ENCODE data around the gene JAG2.

Gene JAG2

GRCh38 chr14:105151084-105151837 is 17.3 kb downstream of the JAG2 start:
- H3K4me1 ChIP-seq (ENCODE audit: control insufficient read depth, insufficient read depth, low read length): peaks cover 5% of the 10 kb centered on the region
- H3K4me2 ChIP-seq (ENCODE audit: low read length): no peak overlapping the region
- no peaks in the 10 kb centered on the region for H3K36me3 ChIP-seq (ENCODE audit: insufficient read depth, low read length)
- no peaks in the 10 kb centered on the region for H3K9me3 ChIP-seq (replicated peaks; ENCODE audit: low read length)
- no peak overlapping the region for H3K9ac ChIP-seq (ENCODE audit: low read depth, low read length)
- peaks cover 4% of the 10 kb centered on the region for H3K27me3 ChIP-seq (ENCODE audit: control insufficient read depth, insufficient read depth, low read length)
- H3K4me3 ChIP-seq (ENCODE audit: low read length): no peak overlapping the region

DNA sequence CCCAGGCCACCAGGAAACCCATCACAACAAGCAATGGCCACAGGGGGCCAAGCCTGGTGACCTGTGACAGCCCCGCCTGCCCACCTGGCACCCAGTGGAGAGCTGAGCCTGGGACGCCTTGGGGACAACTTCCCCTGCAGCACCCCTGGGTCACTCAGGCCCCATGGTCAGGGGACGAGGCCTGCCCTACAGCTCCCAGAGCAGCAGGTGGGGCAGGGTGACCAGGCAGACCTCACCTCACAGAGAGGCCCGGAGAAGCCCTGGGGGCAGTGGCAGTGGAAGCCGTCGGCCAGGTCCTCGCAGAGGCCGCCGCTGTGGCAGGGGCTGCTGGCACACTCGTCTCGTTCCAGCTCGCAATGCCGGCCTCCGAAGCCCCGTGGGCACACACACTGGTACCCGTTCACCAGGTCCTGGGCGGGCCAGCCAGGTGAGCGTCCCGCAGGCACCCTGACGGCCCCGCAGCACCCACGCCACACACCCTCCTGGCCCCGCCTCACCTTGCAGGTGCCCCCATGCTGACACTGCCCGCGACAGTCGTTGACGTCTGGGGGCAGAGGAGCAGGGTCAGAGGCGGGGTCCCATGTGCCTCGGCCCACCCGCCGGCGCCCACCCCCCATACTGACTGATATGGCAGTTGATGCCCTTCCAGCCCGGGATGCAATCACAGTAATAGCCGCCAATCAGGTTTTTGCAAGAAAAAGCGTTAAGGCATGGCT is 18.1 kb downstream of the JAG2 start:
- Histone ChIP-seq H3K9me3 (replicated peaks; ENCODE audit: low read length) (no peaks in the 10 kb centered on the region), H3K36me3 (ENCODE audit: insufficient read depth, low read length) (no peaks in the 10 kb centered on the region), H3K4me2 (ENCODE audit: low read length) (no peak overlapping the region), H3K27me3 (ENCODE audit: control insufficient read depth, insufficient read depth, low read length) (peaks cover 4% of the 10 kb centered on the region), H3K4me3 (ENCODE audit: low read length) (no peak overlapping the region), H3K9ac (ENCODE audit: low read depth, low read length) (no peak overlapping the region), H3K4me1 (ENCODE audit: control insufficient read depth, insufficient read depth, low read length) (peaks cover 5% of the 10 kb centered on the region)

GRCh38 chr14:105150026-105150367 is 18.6 kb downstream of the JAG2 start:
- Histone ChIP-seq H3K4me3 (ENCODE audit: low read length) (no peak overlapping the region), H3K9ac (ENCODE audit: low read depth, low read length) (no peak overlapping the region), H3K36me3 (ENCODE audit: insufficient read depth, low read length) (no peaks in the 10 kb centered on the region), H3K9me3 (replicated peaks; ENCODE audit: low read length) (no peaks in the 10 kb centered on the region), H3K27me3 (ENCODE audit: control insufficient read depth, insufficient read depth, low read length) (peaks cover 4% of the 10 kb centered on the region), H3K4me2 (ENCODE audit: low read length) (no peak overlapping the region), H3K4me1 (ENCODE audit: control insufficient read depth, insufficient read depth, low read length) (peaks cover 5% of the 10 kb centered on the region)

DNA sequence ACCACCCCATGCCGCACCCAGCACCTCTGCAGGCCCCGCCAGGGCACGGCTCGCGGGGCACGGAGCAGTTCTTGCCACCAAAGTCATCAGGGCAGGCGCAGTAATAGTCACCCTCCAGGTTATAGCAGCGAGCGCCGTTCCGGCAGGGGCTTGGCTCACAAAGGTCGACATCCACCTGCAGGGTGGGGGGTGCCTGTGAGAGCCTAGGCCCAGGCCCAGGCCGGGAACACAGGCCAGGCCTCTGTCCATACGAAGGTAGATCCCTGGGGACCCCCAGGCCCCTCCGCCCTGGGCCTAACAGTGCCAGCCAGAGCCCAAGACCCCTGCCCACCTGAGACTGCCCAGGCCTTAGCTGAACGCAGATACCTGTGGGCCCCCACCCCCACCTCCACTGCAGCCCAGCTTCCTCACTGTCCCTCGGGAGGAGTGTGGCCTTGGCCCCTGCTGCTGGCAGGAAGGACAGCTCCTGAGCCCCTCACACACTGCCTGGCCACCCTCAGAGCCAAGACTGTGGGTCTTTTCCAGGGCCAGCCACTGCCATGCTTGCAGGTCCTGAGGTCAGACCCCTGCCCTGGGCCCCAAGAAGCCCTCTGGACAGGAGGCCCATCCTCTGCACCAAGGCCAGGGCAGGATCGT is 19.3 kb downstream of the JAG2 start:
- Histone ChIP-seq H3K9ac (ENCODE audit: low read depth, low read length) (no peak overlapping the region), H3K36me3 (ENCODE audit: insufficient read depth, low read length) (no peaks in the 10 kb centered on the region), H3K4me2 (ENCODE audit: low read length) (no peak overlapping the region), H3K4me1 (ENCODE audit: control insufficient read depth, insufficient read depth, low read length) (peaks cover 5% of the 10 kb centered on the region), H3K4me3 (ENCODE audit: low read length) (no peak overlapping the region), H3K27me3 (ENCODE audit: control insufficient read depth, insufficient read depth, low read length) (peaks cover 4% of the 10 kb centered on the region), H3K9me3 (replicated peaks; ENCODE audit: low read length) (no peaks in the 10 kb centered on the region)

DNA sequence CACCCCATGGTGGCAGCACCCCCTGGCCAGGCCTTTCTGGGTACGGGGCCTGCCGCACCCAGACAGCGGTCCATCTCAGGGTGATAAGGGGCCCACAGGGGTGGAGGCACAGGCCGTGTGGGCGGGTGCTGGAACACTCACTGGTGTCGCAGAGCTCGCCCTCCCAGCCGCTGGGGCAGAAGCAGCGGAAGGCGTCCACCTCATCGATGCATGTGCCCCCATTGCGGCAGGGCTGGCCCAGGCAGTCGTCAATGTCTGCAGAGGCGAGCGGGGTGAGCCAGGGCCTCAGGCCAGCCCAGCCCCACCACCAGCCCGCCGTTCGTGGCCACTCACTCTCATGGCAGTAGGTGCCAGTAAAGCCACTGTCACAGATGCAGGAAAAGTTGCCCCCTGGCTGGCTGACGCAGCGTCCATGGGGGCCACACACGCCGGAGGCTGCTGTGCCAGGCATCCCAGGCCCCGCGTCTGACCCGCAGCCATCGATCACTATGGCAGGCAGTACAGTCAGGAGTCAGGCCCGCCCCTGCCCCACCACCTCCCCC is 19.9 kb downstream of the JAG2 start:
- H3K9me3 ChIP-seq (replicated peaks; ENCODE audit: low read length): no peaks in the 10 kb centered on the region
- H3K4me1 ChIP-seq (ENCODE audit: control insufficient read depth, insufficient read depth, low read length): peaks cover 5% of the 10 kb centered on the region
- H3K27me3 ChIP-seq (ENCODE audit: control insufficient read depth, insufficient read depth, low read length): peaks cover 4% of the 10 kb centered on the region
- no peak overlapping the region for H3K9ac ChIP-seq (ENCODE audit: low read depth, low read length)
- no peak overlapping the region for H3K4me3 ChIP-seq (ENCODE audit: low read length)
- no peak overlapping the region for H3K4me2 ChIP-seq (ENCODE audit: low read length)
- H3K36me3 ChIP-seq (ENCODE audit: insufficient read depth, low read length): no peaks in the 10 kb centered on the region

DNA sequence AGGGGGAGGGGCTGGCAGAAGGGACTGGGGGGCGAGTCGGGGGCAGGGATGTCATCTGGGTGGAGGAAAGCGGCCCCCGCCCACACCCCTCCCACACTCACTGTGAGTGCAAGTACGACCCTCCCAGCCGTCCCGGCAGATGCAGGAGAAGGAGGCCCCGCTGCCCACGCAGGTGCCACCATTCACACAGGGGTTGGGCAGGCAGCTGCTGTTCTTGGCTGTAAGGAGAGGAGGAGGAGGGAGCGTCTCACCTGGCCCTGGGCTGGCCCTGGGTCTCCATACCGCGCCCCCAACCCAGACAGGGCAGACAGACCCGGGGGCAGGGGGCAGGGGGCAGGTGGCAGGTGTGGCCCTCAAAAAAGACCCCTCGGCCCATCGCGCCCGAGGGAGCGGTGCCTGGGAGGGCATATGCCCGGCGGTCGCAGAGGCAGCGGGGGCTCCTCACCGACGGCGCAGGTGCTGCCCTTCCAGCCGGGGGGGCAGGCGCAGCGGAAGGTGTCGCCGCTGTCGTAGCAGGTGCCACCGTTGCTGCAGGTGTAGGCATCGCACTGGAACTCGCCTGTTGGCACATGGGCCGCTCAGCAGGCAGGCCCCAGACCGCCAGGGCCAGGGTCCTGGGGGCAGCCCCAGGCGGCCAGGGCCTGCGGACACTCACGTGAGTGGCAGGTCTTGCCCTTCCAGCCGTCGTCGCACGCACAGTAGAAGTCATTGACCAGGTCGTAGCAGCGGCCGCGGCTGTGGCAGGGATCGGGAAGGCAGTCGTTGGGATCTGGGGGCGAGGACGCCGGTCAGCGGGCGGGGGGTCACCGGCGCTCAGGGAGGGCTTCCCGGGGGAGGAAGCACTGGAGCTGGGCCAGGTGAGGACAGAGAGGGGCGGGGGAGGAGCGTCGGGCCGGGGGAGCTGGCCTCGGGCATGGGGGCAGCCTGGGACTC is 20.6 kb downstream of the JAG2 start:
- no peaks in the 10 kb centered on the region for H3K9me3 ChIP-seq (replicated peaks; ENCODE audit: low read length)
- H3K4me3 ChIP-seq (ENCODE audit: low read length): no peak overlapping the region
- H3K27me3 ChIP-seq (ENCODE audit: control insufficient read depth, insufficient read depth, low read length): peaks cover 4% of the 10 kb centered on the region
- H3K4me2 ChIP-seq (ENCODE audit: low read length): no peak overlapping the region
- H3K36me3 ChIP-seq (ENCODE audit: insufficient read depth, low read length): no peaks in the 10 kb centered on the region
- H3K9ac ChIP-seq (ENCODE audit: low read depth, low read length): no peak overlapping the region
- peaks cover 5% of the 10 kb centered on the region for H3K4me1 ChIP-seq (ENCODE audit: control insufficient read depth, insufficient read depth, low read length)

DNA sequence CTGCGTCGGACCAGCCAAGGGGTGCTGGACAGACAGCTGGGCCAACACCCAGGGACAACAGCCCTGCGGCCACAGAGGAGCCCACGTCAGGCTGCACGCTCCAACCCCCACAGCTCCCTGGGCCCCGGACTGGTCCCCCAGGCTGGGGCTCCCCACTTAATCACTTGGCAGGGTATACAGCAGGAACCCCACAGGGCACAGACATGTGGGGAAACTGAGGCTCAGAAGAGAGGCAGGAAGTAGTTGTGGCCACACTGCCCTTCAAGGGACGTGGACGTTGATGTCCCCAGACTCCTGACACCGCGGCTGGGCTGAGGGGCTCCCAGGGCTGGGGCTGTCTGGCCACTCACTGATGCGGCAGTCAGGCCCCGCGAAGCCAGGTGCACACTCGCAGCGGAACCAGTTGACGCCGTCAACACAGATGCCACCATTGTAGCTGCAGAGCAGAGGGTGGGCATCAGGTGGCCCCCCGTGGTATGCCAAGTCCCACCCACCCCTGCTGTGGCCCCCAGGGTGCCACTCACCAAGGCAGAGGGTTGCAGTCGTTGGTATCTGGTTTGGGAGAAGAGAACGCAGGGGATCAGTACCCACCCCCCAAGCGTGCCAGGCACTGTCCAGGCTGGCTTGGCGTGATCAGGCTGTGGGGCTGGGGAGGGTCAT is 21.5 kb downstream of the JAG2 start:
- no peaks in the 10 kb centered on the region for H3K36me3 ChIP-seq (ENCODE audit: insufficient read depth, low read length)
- no peak overlapping the region for H3K4me2 ChIP-seq (ENCODE audit: low read length)
- H3K27me3 ChIP-seq (ENCODE audit: control insufficient read depth, insufficient read depth, low read length): no peaks in the 10 kb centered on the region
- no peaks in the 10 kb centered on the region for H3K9me3 ChIP-seq (replicated peaks; ENCODE audit: low read length)
- peaks cover 1% of the 10 kb centered on the region for H3K4me1 ChIP-seq (ENCODE audit: control insufficient read depth, insufficient read depth, low read length)
- H3K9ac ChIP-seq (ENCODE audit: low read depth, low read length): no peak overlapping the region
- no peak overlapping the region for H3K4me3 ChIP-seq (ENCODE audit: low read length)

- no peak overlapping the region for H3K9ac ChIP-seq (ENCODE audit: low read depth, low read length)
- H3K4me2 ChIP-seq (ENCODE audit: low read length): no peak overlapping the region
- H3K36me3 ChIP-seq (ENCODE audit: insufficient read depth, low read length): no peaks in the 10 kb centered on the region
Measured at GRCh38 chr14:105146181-105146975, 22.2 kb downstream of the JAG2 start.

GRCh38 chr14:105145381-105146180 is 23.0 kb downstream of the JAG2 start:
- no peak overlapping the region for H3K4me3 ChIP-seq (ENCODE audit: low read length)
- no peaks in the 10 kb centered on the region for H3K4me1 ChIP-seq (ENCODE audit: control insufficient read depth, insufficient read depth, low read length)
- no peak overlapping the region for H3K4me2 ChIP-seq (ENCODE audit: low read length)
- H3K36me3 ChIP-seq (ENCODE audit: insufficient read depth, low read length): no peaks in the 10 kb centered on the region
- no peaks in the 10 kb centered on the region for H3K27me3 ChIP-seq (ENCODE audit: control insufficient read depth, insufficient read depth, low read length)
- no peaks in the 10 kb centered on the region for H3K9me3 ChIP-seq (replicated peaks; ENCODE audit: low read length)
- H3K9ac ChIP-seq (ENCODE audit: low read depth, low read length): no peak overlapping the region

More at GRCh38 chr14:105146181-105146975, 22.2 kb downstream of the JAG2 start:
- Histone ChIP-seq H3K4me3 (ENCODE audit: low read length) (no peak overlapping the region), H3K27me3 (ENCODE audit: control insufficient read depth, insufficient read depth, low read length) (no peaks in the 10 kb centered on the region), H3K4me1 (ENCODE audit: control insufficient read depth, insufficient read depth, low read length) (no peaks in the 10 kb centered on the region), H3K9me3 (replicated peaks; ENCODE audit: low read length) (no peaks in the 10 kb centered on the region)
